Epidermal melanocyte (primary cell): Measurements from ENCODE around the gene SLC8A1.

ENCODE experiments used
- DNase-seq: peaks from one replicate; pipeline ENCODE4 v3.0.0; 2011; ENCODE audit warnings: low spot score; ENCODE audit not compliant: insufficient read length

SLC8A1 gene

GRCh38 chr2:40230707-40231432 is 221.0 kb downstream of the SLC8A1 start:
- no peak for DNase-seq

DNA sequence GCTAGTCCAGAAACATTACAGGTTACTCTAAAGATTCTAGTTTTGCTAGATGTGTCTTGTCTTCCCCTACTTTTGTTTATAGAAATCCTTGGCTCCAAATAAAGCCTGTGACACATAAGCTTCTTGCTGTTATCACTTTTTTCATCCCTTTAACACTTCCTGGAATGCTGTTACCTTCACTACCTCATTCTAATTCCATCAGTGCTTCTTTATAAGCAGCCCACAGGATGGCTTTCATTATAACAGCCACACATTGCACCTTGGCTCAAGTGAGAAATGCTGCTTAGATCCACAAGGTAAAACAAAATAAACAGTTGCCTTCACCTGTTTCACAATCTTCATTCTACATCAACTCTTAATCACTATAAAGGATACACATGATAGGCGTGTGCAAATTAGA is 221.7 kb downstream of the SLC8A1 start:
- DNase-seq, result no peak

DNA sequence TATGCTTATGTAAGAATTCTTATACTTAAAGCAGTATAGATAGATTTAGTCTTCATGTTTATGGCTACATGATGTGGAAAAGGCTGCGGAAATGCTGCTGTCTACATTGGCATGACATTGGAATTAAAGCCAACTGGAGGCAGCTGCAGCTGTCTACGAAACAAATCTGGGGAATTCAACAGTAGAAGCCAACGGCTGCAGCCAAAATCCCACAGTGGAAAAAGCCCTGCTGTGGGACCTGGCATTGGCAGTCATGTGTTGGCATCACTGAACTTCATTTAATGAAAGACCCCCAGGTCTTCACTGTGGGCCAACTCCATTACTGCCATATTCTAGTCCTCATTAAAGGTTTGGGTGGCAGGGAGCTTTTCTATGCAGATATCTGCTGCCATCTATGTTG is 223.6 kb downstream of the SLC8A1 start:
- no peak for DNase-seq

- DNase-seq, result no peak
These were observed 224.7 kb downstream of the SLC8A1 start for GRCh38 chr2:40227210-40227609.

- DNase-seq, result no peak
These were observed 225.3 kb downstream of the SLC8A1 start for GRCh38 chr2:40226637-40227036.

- no peak for DNase-seq
These were observed 226.2 kb downstream of the SLC8A1 start for GRCh38 chr2:40225670-40226210.

GRCh38 chr2:40224318-40224717 is 227.6 kb downstream of the SLC8A1 start:
- DNase-seq, result no peak

DNA sequence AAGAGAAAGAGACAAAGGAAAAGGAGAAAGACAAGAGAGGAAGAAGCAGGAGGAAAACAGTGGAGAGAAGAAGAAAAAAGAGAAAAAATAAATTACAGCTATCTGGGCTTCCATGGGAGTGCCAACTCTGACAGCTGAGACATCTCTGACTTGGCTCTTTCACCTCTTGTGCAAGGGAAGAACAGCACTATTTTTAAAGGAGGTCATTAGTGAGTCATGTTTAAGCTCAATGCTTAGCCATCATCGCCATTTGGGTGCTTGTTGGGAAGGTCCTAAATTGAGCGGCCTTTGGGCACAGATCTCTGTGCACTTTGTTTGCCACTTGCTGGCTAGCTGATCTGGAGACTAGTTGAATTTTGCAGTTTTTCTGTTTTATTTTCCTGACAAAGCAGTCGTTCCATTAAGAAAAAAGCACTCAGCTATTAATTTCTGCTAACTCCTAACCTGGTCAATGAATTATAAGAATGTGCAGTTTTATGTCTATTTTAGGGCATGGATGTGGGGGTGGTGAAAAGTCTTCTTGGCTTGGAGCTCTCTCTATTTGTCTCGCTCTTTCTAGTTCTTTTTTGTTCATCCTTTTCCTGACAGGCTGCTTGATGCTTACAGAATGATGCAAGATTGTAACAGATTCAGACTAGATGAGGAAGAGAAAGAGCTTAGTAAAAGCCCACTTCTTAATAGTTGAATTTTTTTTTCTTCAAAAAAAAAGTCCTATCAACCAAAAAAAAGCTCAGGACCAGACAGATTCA is 231.5 kb downstream of the SLC8A1 start:
- no peak for DNase-seq

DNA sequence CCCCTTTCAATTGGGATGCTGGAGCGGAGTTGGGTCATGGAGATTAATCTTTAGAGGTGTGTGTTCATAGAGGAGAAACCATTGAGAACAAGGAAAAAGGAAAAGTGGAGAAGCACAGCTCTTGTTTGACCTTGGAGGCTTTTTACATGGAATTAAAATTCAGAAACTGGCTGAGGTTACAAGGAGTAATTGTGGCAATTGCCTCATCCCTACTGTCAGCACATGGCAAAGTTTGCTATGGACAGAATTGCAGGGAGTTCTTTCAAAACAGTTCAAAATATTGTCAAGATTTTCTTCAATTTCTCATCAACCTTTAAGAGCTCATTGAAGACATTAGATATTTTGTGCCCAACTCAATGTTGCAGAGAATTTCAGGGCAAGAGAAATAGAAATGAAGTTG is 232.7 kb downstream of the SLC8A1 start:
- DNase-seq, result no peak

- DNase-seq, result no peak
These were observed 233.2 kb downstream of the SLC8A1 start for GRCh38 chr2:40218679-40219078.

GRCh38 chr2:40213619-40214018 is 238.3 kb downstream of the SLC8A1 start:
- no peak for DNase-seq

- DNase-seq, result no peak
These were observed 238.8 kb downstream of the SLC8A1 start for GRCh38 chr2:40213071-40213470.

DNA sequence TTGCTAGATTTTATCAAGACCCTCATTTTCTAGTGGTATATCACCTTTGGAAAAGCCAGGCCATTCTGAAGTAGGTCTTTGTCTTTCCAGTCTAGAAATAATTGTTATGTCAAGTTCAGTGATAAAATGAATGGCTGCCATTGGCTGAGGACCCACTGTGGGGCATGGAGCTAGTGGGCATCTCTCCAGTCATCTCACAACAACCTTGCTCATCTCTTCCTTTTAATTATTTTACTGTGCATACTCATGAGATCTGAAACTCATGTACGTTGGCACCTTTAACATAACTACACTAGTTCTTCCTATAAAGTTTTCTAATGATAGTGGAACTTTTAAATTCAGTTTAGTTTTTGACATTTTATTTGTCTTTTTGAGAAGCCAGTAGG is 240.9 kb downstream of the SLC8A1 start:
- DNase-seq, result no peak

DNA sequence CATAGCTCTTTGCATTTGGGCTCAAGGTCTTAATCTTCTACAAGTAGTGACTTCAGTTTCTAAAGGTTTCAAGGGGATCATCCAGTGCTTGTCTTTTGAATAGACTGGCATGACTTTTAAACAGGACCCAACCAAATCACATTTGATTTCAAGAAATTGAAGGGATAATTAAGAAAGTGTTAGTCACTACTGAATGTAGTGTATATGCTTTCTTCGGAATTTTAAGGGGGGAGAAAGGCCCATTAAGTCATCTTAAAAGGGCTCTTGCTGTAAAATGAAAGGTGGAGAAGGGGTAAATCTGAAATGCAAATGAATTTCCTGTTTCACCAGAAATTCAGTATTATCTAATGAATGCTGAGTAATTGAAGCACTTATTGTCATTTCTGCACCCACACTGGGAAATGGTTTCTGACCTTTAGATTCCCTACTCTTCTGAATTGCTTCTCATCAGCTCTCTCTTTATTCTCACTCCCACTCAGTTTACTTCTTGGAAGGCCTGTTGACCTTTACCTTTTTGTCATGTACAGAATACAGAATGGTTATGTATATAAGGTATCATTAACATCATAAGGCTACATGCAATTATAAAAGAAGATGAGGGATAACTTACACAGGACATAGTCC is 241.4 kb downstream of the SLC8A1 start:
- DNase-seq, result no peak

- DNase-seq, result no peak
These were observed 242.1 kb downstream of the SLC8A1 start for GRCh38 chr2:40209761-40210160.

DNA sequence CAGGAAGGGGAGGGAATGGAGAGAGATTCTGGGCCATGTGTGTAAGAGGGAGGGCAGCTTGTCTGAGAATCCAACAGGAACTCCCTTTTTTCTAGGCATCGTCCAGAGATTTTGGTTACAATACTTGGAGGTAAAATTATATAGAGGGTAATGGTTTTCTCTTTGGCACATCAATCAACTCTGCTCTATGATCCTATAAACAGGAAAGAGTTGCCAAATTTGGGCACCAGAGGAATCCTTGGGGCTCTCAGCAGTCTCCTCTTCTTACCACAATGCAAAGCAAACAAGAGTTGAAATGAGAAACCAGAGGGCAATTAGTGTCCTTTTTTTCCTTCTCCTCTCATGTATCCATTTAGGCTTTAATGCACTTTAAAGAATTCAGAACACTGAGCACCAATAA is 243.4 kb downstream of the SLC8A1 start:
- no peak for DNase-seq

GRCh38 chr2:40204268-40204667 is 247.6 kb downstream of the SLC8A1 start:
- DNase-seq, result no peak

DNA sequence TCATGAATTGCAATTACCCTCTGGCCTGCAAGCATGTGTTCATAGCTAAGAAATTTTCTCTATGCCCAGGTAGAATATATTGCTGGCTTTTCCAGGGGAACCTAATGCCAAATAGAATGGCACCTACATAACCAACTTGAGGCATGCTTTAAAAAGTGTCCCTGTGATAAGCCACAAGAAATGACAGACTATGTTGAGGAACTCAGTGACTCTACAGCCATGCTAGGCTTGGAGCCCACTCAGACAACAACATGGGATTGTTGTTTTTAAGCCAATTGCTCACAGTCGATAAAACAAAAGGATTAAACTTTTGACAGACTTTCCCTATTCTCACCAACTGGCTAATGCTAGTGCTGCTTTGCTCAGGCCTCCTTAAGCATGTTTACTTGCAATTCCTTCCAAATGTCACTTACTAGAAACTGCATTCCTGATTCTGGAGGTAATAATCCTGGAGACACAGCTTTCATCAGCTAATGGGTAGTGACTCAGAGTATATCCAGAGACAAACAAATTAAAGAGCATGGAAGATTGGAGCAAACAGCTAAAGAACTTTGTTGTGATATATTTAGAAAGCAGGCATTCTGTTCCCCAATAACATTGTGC is 249.0 kb downstream of the SLC8A1 start:
- DNase-seq, result no peak

DNA sequence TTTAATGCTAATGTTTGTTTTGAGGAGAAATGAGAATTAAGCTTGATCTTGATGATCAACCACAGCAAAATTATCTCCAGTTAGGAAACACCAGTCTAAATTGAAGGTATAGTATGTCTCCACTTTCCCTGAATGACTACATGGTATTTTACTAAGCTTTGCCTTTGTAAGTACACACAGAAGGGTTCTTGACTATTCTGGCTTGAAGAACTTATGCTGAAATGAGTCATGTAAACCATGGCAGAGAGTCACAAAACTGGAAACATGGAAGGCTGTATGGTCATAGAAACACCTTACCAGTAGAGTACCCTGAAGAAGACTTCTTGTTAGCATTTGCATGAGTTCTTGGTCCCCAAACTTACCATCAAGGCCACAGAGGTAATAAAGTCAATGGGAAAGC is 250.5 kb downstream of the SLC8A1 start:
- no peak for DNase-seq

DNA sequence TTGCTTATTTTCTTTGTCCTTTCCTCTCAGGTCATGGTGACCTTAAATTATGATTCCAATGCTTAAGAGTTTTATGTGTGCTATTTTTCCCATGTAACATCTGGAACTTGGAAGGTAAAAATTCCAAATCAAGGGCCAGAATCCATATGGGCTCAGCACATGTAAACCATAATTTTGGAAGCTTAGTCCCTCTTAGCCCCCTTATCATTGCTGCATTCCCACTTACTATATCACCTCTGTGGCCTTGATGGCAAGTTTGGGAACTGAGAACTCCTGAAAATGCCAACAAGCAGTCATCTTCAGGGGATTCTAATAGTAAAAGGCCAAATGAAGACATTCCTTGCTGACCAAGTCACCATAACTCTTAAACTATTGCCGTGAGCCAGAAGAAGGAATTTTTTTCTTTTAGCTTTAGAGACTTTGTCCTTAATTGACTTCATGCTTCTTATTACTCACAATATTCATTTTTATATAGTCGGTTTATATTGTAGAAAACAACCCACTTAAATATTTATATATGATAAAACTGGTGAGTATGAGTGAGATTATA is 251.4 kb downstream of the SLC8A1 start:
- no peak for DNase-seq

DNA sequence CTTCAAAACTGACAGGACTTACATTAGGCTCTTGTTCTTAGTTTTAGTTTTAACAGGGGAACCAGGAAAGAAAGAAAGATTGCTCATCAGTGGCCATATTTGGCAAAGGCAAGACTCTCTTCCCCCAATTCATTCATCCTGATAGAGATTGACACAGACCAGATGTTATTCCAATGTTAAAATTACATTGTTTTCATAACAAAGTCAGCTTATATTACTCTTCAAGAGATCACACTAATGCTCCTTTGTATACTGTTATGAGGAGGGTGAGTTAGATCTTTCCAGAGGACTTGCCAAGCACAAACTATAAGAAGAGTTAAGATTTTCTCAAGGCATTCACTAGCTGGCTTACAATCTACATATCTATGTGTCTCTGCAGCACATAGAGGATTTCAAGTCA is 252.1 kb downstream of the SLC8A1 start:
- no peak for DNase-seq

DNA sequence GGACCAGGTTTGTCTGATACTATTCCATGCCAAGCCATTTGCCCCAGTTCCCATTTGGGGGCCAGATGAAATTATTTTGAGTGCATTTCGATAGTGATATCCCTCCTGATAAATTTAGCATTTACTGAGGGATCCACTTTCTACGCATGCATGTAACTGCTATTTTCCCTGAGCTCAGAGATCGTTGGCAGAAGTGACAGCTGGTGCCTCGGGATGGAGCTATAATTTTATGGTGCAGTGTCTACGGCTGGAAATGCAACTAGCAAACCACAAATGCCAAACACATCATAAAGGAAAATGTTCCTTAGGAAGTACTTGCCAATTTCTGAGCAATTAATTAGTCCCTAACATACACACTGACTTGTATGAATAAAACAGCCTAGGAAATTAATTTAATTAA is 254.8 kb downstream of the SLC8A1 start:
- no peak for DNase-seq
